IMR-90 (cell line): ENCODE results near the gene ZFAND4.

ENCODE experiments used
- CEBPB ChIP-seq: IDR thresholded peaks from 2 replicates; pipeline ENCODE4 v1.6.1; 2012; ENCODE audit warnings: low read depth, low read length, improper control_type of control experiment
- CHD1 ChIP-seq: IDR thresholded peaks from 2 replicates; pipeline ENCODE4 v1.6.1; 2012; ENCODE audit warnings: low read depth, low read length, improper control_type of control experiment
- CTCF ChIP-seq: conservative IDR thresholded peaks from 2 replicates; pipeline ENCODE4 v1.5.1; 2012; ENCODE audit warnings: mild to moderate bottlenecking, low read depth, low read length, improper control_type of control experiment
- FOS ChIP-seq: fragments of 150-350 bp; IDR thresholded peaks from 2 replicates; pipeline ENCODE4 v1.6.1; 2016; ENCODE audit warnings: low read depth, low read length
- MAFK ChIP-seq: IDR thresholded peaks from 2 replicates; pipeline ENCODE4 v1.6.1; 2012; ENCODE audit warnings: low read depth, low read length, improper control_type of control experiment
- MAZ ChIP-seq: IDR thresholded peaks from 2 replicates; pipeline ENCODE4 v1.6.1; 2012; ENCODE audit warnings: low read depth, mild to moderate bottlenecking, low read length, improper control_type of control experiment, moderate library complexity, borderline replicate concordance
- MXI1 ChIP-seq: IDR thresholded peaks from 2 replicates; pipeline ENCODE4 v1.6.1; 2012; ENCODE audit warnings: low read depth, mild to moderate bottlenecking, low read length, moderate library complexity, borderline replicate concordance
- POLR2A ChIP-seq: IDR thresholded peaks from 2 replicates; pipeline ENCODE4 v1.6.1; 2012; ENCODE audit warnings: mild to moderate bottlenecking, low read depth, low read length
- RAD21 ChIP-seq: IDR thresholded peaks from 2 replicates; pipeline ENCODE4 v1.6.1; 2012; ENCODE audit warnings: low read length, improper control_type of control experiment
- RCOR1 ChIP-seq: IDR thresholded peaks from 2 replicates; pipeline ENCODE4 v1.6.1; 2012; ENCODE audit warnings: mild to moderate bottlenecking, low read length, improper control_type of control experiment; ENCODE audit not compliant: insufficient replicate concordance
- RFX5 ChIP-seq: IDR thresholded peaks from 2 replicates; pipeline ENCODE4 v1.8.0; 2012; ENCODE audit warnings: low read depth, mild to moderate bottlenecking, low read length, moderate library complexity
- SMC3 ChIP-seq: fragments of 150-350 bp; IDR thresholded peaks from 2 replicates; pipeline ENCODE4 v1.6.1; 2016; ENCODE audit warnings: low read depth, mild to moderate bottlenecking, antibody characterized with exemption, low read length, moderate library complexity
- USF2 ChIP-seq: fragments of 150-350 bp; IDR thresholded peaks from 2 replicates; pipeline ENCODE4 v1.6.1; 2017; ENCODE audit warnings: mild to moderate bottlenecking, antibody characterized with exemption, low read length, low read depth

- no peak for TF ChIP-seq SMC3
- TF ChIP-seq CTCF: no peak
- TF ChIP-seq POLR2A: no peak
- no peak for TF ChIP-seq MXI1
- no peak for TF ChIP-seq CHD1
- TF ChIP-seq RAD21: no peak
- TF ChIP-seq FOS: no peak
- TF ChIP-seq MAZ: no peak
- no peak for TF ChIP-seq MAFK
- no peak for TF ChIP-seq CEBPB
- TF ChIP-seq RFX5: no peak
- TF ChIP-seq RCOR1: no peak
- TF ChIP-seq USF2: no peak
Observed at GRCh38 chr10:45591280-45591679, 81.3 kb downstream of the ZFAND4 start.
